ENCODE data around the gene NPTX1.

NPTX1 gene

GRCh38 chr17:80443498-80443897 lies 32.9 kb downstream of the NPTX1 start:
- DNase-seq, result no peak

- DNase-seq, result no peak
Observed at GRCh38 chr17:80442764-80443163, 33.6 kb downstream of the NPTX1 start.

- no peak for DNase-seq
Observed at GRCh38 chr17:80442323-80442659, 34.1 kb downstream of the NPTX1 start.

GRCh38 chr17:80441598-80442322 lies 34.6 kb downstream of the NPTX1 start:
- DNase-seq, result no peak

GRCh38 chr17:80441133-80441578 lies 35.3 kb downstream of the NPTX1 start:
- DNase-seq, result peak; percentile 50

- no peak for DNase-seq
Observed at GRCh38 chr17:80439499-80439898, 36.9 kb downstream of the NPTX1 start.

GRCh38 chr17:80438806-80439205 lies 37.6 kb downstream of the NPTX1 start:
- no peak for DNase-seq

GRCh38 chr17:80437532-80437931 lies 38.9 kb downstream of the NPTX1 start:
- DNase-seq, result no peak

GRCh38 chr17:80433916-80434666 lies 42.3 kb downstream of the NPTX1 start:
- no peak for DNase-seq

GRCh38 chr17:80432961-80433550 lies 43.4 kb downstream of the NPTX1 start:
- DNase-seq, result no peak

- no peak for DNase-seq
Observed at GRCh38 chr17:80432350-80432955, 44.0 kb downstream of the NPTX1 start.

- DNase-seq, result no peak
Observed at GRCh38 chr17:80431246-80432195, 44.9 kb downstream of the NPTX1 start.

GRCh38 chr17:80430446-80431245 lies 45.8 kb downstream of the NPTX1 start:
- DNase-seq, result no peak

- no peak for DNase-seq
Observed at GRCh38 chr17:80429356-80430275, 46.8 kb downstream of the NPTX1 start.

- no peak for DNase-seq
Observed at GRCh38 chr17:80428796-80429195, 47.6 kb downstream of the NPTX1 start.

GRCh38 chr17:80428363-80428762 lies 48.0 kb downstream of the NPTX1 start:
- DNase-seq, result no peak

GRCh38 chr17:80427366-80428282 lies 48.8 kb downstream of the NPTX1 start:
- no peak for DNase-seq

- DNase-seq, result peak; percentile 89
Observed at GRCh38 chr17:80426671-80427326, 49.6 kb downstream of the NPTX1 start.

Measured in stimulated activated CD4-positive, alpha-beta T cell treated with anti-CD3 and anti-CD28 coated beads, Interleukin-4, amount 100 ng/mL, for 1 hour (primary cell).